ENCODE data around the gene STAM2. TPM values are rescaled to one million over a fixed set of nuclear protein-coding genes. Genes with fewer than 3 reads are reported as not detected.

Gene STAM2
- total and polyA plus RNA-seq, 2 experiments from 2014 or later = 13.1 to 41.0 TPM

- Histone ChIP-seq H3K27ac (no peak overlapping the region), H3K9me3 (ENCODE audit: low read depth) (no peaks in the 10 kb centered on the region), H3K36me3 (replicated peaks; ENCODE audit: insufficient read depth, low read depth) (no peaks in the 10 kb centered on the region), H2AFZ (no peak overlapping the region), H3K79me2 (peaks cover 94% of the 10 kb centered on the region), H3K4me1 (ENCODE audit: insufficient read depth) (no peaks in the 10 kb centered on the region), H4K20me1 (ENCODE audit: insufficient read depth, poor library complexity, severe bottlenecking) (peaks cover 23% of the 10 kb centered on the region), H3K4me2 (no peak overlapping the region), H3K9me2 (replicated peaks; ENCODE audit: insufficient read depth) (no peaks in the 10 kb centered on the region), H3K27me3 (no peaks in the 10 kb centered on the region), H3K4me3 (no peak overlapping the region)
- TF ChIP-seq EZH2 (IDR thresholded peaks at IDR 0.05; ENCODE audit: borderline replicate concordance) (no peak), EZH2phosphoT487 (IDR thresholded peaks at IDR 0.05; ENCODE audit: low read depth, severe bottlenecking, unreplicated experiment) (no peak), CTCF (IDR thresholded peaks at IDR 0.05; ENCODE audit: poor library complexity) (no peak)
- WGBS (ENCODE audit: low lambda C conversion rate, missing lambda C conversion rate) = 67% methylated on average over 4 of the region's 4 CpGs
- no peak for DNase-seq (ENCODE audit: low spot score)
Observed at GRCh38 chr2:152155209-152155608, 20.4 kb downstream of the STAM2 start.

- H4K20me1 ChIP-seq (ENCODE audit: insufficient read depth, poor library complexity, severe bottlenecking) = peaks cover 23% of the 10 kb centered on the region
- H3K79me2 ChIP-seq = peaks cover 92% of the 10 kb centered on the region
- WGBS (ENCODE audit: low lambda C conversion rate, missing lambda C conversion rate) = 97% methylated on average over 7 of the region's 7 CpGs
- no peak overlapping the region for H3K4me3 ChIP-seq
- no peaks in the 10 kb centered on the region for H3K9me2 ChIP-seq (replicated peaks; ENCODE audit: insufficient read depth)
- no peak for DNase-seq (ENCODE audit: low spot score)
- H3K27ac ChIP-seq = no peak overlapping the region
- H3K36me3 ChIP-seq (replicated peaks; ENCODE audit: insufficient read depth, low read depth) = no peaks in the 10 kb centered on the region
- H3K9me3 ChIP-seq (ENCODE audit: low read depth) = no peaks in the 10 kb centered on the region
- H3K4me1 ChIP-seq (ENCODE audit: insufficient read depth) = no peaks in the 10 kb centered on the region
- H3K27me3 ChIP-seq = no peaks in the 10 kb centered on the region
- H3K4me2 ChIP-seq = no peak overlapping the region
- TF ChIP-seq EZH2phosphoT487 (IDR thresholded peaks at IDR 0.05; ENCODE audit: low read depth, severe bottlenecking, unreplicated experiment) = no peak
- TF ChIP-seq EZH2 (IDR thresholded peaks at IDR 0.05; ENCODE audit: borderline replicate concordance) = no peak
- no peak for TF ChIP-seq CTCF (IDR thresholded peaks at IDR 0.05; ENCODE audit: poor library complexity)
- no peak overlapping the region for H2AFZ ChIP-seq
Observed at GRCh38 chr2:152154462-152154861, 21.1 kb downstream of the STAM2 start.

- 66% methylated on average over 5 of the region's 5 CpGs for WGBS (ENCODE audit: low lambda C conversion rate, missing lambda C conversion rate)
- Histone ChIP-seq H4K20me1 (ENCODE audit: insufficient read depth, poor library complexity, severe bottlenecking) (no peaks in the 10 kb centered on the region), H2AFZ (no peak overlapping the region), H3K4me1 (ENCODE audit: insufficient read depth) (peaks cover 31% of the 10 kb centered on the region), H3K9me3 (ENCODE audit: low read depth) (no peaks in the 10 kb centered on the region), H3K27me3 (no peaks in the 10 kb centered on the region), H3K4me2 (peak overlapping the region; percentile 56), H3K9me2 (replicated peaks; ENCODE audit: insufficient read depth) (no peaks in the 10 kb centered on the region), H3K36me3 (replicated peaks; ENCODE audit: insufficient read depth, low read depth) (no peaks in the 10 kb centered on the region), H3K4me3 (no peak overlapping the region), H3K27ac (peak overlapping the region; percentile 61), H3K79me2 (no peaks in the 10 kb centered on the region)
- TF ChIP-seq EZH2 (IDR thresholded peaks at IDR 0.05; ENCODE audit: borderline replicate concordance) (no peak), CTCF (IDR thresholded peaks at IDR 0.05; ENCODE audit: poor library complexity) (no peak), EZH2phosphoT487 (IDR thresholded peaks at IDR 0.05; ENCODE audit: low read depth, severe bottlenecking, unreplicated experiment) (no peak)
- peak; percentile 28 for DNase-seq (ENCODE audit: low spot score)
Observed at GRCh38 chr2:152134488-152135280, 40.9 kb downstream of the STAM2 start.

Measured in hepatocyte (in vitro differentiated cells).